Stomach (tissue), 9 donors: Measurements from ENCODE around the gene ACAP2. TPM values are rescaled to one million over a fixed set of nuclear protein-coding genes. Genes with fewer than 3 reads are reported as not detected.
A peak's percentile ranks its signal among the peaks of the same experiment; 100 is the strongest.

Experiments
- DNase-seq, 2 donors: peaks; one replicate each; pipeline versions ENCODE4 v3.0.0 to v3.0.0-alpha.2; 2013 to 2019
- H3K27ac ChIP-seq, 5 donors: fragments of 200-600 bp in 4 of 5; sonication (generic) in 4 of 5; one replicate each; pipeline ENCODE4 v1.5.1; 2013 to 2019; ENCODE audit warnings: mild to moderate bottlenecking in 1 of 5, moderate library complexity in 1 of 5
- H3K27me3 ChIP-seq, 3 donors: fragments of 200-600 bp; sonication (generic); one replicate each; pipeline ENCODE4 v1.5.1; 2017 to 2019; ENCODE audit warnings: mixed run types in 1 of 3
- H3K36me3 ChIP-seq, 4 donors: fragments of 200-600 bp; sonication (generic); 1 replicate in 3 of 4; 2 replicates in 1 of 4; pipeline ENCODE4 v1.5.1; 2016 to 2019
- H3K4me1 ChIP-seq, 4 donors: fragments of 200-600 bp; sonication (generic); one replicate each; pipeline ENCODE4 v1.5.1; 2016 to 2019
- H3K4me3 ChIP-seq, 4 donors: fragments of 200-600 bp; sonication (generic) in 3 of 4; one replicate each; pipeline ENCODE4 v1.5.1; 2016 to 2019; ENCODE audit warnings: mild to moderate bottlenecking in 1 of 4
- H3K9me3 ChIP-seq, 4 donors: fragments of 200-600 bp; sonication (generic); one replicate each; pipeline ENCODE4 v1.5.1; 2016 to 2019
- EP300 ChIP-seq: sonication (generic); formaldehyde crosslinking; IDR thresholded peaks from one replicate; pipeline ENCODE4 v1.6.1; 2017; ENCODE audit warnings: antibody characterized with exemption
- POLR2A ChIP-seq, 4 donors: fragments of 450-650 bp; IDR thresholded peaks; one replicate each; pipeline ENCODE4 v1.6.1; 2016; ENCODE audit warnings: antibody characterized with exemption in 4 of 4, control low read depth in 2 of 4, mild to moderate bottlenecking in 1 of 4, moderate library complexity in 1 of 4
- POLR2AphosphoS5 ChIP-seq, 3 donors: sonication (generic); formaldehyde crosslinking; IDR thresholded peaks; one replicate each; pipeline ENCODE4 v1.6.1; 2016; ENCODE audit warnings: antibody characterized with exemption in 3 of 3
- WGBS, 5 donors: extraction: QIAGEN DNeasy Blood & Tissue Kit in 3 of 5; methylation state at CpG; one replicate each; pipeline versions ENCODE4 v1.1.5 to v1.1.7; 2013 to 2018; 5-methylcytosine and 5-hydroxymethylcytosine counted together
- intact Hi-C: fragments of 100-400 bp; cut with DNase I; formaldehyde crosslinking; loops from one replicate; pipeline ENCODE4 v1.15.1; 2023; ENCODE audit warnings: low total_unique reads
- polyA plus RNA-seq, 3 donors: library from polyadenylated mRNA; stranded (reverse); fragments of 200-250 nt; gene quantifications; one replicate each; pipeline ENCODE4 v1.2.3, GENCODE V29; 2013
- total RNA-seq, 5 donors: library from RNA; depleted of rRNA; stranded (reverse); fragments of >200 nt; gene quantifications; one replicate each; pipeline versions ENCODE4 v1.1.0 to v1.2.3, GENCODE V29; 2014 to 2016
- TF ChIP-seq, protein P1 (sequence below), 7 experiments: fragments of 450-650 bp in 4 of 7; fragments of 200-600 bp in 3 of 7; sonication (generic) in 3 of 7; IDR thresholded peaks; one replicate each; pipeline ENCODE4 v1.5.1; 2016 to 2019; ENCODE audit warnings: antibody characterized with exemption in 7 of 7, control low read depth in 2 of 7, mild to moderate bottlenecking in 1 of 7
- donor health status: healthy with polysubstance abuse.
- donor health status: Bipolar disorder and iron deficiency.
- donor health status: healthy.

ACAP2 gene
- total and polyA plus RNA-seq, 8 donors: 4.6 to 159 (median 41.1) TPM

- H3K4me1 ChIP-seq: peaks cover 18 to 39% (median 25%) of the 10 kb centered on the region in 4 donors
- H3K36me3 ChIP-seq: peaks cover 0 to 1% (median 0%) of the 10 kb centered on the region in 4 donors
- H3K9me3 ChIP-seq: no peaks in the 10 kb centered on the region
- H3K27ac ChIP-seq: peak overlapping the region; percentile 86 to 94 (median 89)
- H3K4me3 ChIP-seq: peak overlapping the region; percentile 84 to 92 (median 86)
- intact Hi-C loops: loop anchor here (5.0 to 10.0 kb wide), 2 partner anchors 183 to 251 kb away; no protein-coding TSS in a partner anchor
- peak; percentile 87 to 97 for DNase-seq
- WGBS, 5 donors: 0 to 1% (median 1%) methylated on average over 23 to 30 of the region's 30 CpGs
- no peak for TF ChIP-seq EP300
- peak in 2 of 3 donors; percentile 8 to 59 for TF ChIP-seq POLR2AphosphoS5 (IDR thresholded peaks at IDR 0.05)
- TF ChIP-seq, protein P1, sequence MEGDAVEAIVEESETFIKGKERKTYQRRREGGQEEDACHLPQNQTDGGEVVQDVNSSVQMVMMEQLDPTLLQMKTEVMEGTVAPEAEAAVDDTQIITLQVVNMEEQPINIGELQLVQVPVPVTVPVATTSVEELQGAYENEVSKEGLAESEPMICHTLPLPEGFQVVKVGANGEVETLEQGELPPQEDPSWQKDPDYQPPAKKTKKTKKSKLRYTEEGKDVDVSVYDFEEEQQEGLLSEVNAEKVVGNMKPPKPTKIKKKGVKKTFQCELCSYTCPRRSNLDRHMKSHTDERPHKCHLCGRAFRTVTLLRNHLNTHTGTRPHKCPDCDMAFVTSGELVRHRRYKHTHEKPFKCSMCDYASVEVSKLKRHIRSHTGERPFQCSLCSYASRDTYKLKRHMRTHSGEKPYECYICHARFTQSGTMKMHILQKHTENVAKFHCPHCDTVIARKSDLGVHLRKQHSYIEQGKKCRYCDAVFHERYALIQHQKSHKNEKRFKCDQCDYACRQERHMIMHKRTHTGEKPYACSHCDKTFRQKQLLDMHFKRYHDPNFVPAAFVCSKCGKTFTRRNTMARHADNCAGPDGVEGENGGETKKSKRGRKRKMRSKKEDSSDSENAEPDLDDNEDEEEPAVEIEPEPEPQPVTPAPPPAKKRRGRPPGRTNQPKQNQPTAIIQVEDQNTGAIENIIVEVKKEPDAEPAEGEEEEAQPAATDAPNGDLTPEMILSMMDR (IDR thresholded peaks at IDR 0.05): peak in 6 of 7 experiments; percentile 11 to 91 (median 87)
- H3K27me3 ChIP-seq: no peaks in the 10 kb centered on the region
Measured at GRCh38 chr3:195271410-195272243, 171.2 kb downstream of the ACAP2 start.

DNA sequence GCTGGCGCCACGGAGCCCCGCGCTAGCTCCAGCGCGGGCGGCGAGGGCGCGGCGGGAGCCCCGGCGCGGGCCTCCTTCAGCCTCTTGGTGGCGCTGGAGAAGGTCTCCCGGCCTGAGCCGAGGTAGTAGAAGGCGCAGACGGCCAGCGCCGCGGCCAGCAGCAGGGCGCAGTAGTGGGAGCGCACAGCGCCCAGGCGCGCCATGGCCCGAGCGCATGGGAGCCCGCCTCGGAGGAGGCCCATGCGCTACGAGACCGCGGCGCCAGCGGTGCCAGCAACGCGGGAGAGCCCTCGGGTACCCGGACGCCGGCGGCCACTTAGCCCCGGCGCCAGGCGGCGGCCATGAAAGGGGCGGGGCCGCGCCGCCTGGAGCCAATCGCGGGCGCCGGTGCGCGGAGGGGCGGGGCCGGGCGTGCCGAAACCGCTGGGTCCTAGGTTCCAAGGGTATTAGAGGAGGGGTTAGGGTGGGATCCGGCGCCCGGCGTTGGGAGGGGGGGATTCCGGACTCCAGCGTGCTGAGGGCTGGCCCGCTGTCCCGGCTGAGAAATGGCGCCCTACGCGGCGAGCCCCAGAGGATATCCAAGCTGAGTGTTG, 171.9 kb downstream of the ACAP2 start, which contains the start of gene XXYLT1:
XXYLT1 (minus strand) TSS at position 343 of the 593 bp plus-strand sequence; CDS start at position 242, 101 bp downstream.
- Histone ChIP-seq H3K4me1 (peaks cover 18 to 39% (median 25%) of the 10 kb centered on the region in 4 donors), H3K36me3 (peaks cover 0 to 8% (median 0%) of the 10 kb centered on the region in 4 donors), H3K4me3 (peak within 1 kb of the TSS; percentile 84 to 92 (median 86)), H3K27me3 (no peaks in the 10 kb centered on the region), H3K9me3 (no peaks in the 10 kb centered on the region), H3K27ac (peak within 1 kb of the TSS; percentile 86 to 94 (median 89))
- peak; percentile 88 to 97 for DNase-seq
- TF ChIP-seq POLR2AphosphoS5 (IDR thresholded peaks at IDR 0.05) (peak in 1 of 3 donors; percentile 14), POLR2A (IDR thresholded peaks at IDR 0.05) (no peak)
- TF ChIP-seq, protein P1 (IDR thresholded peaks at IDR 0.05): peak in 4 of 7 experiments; percentile 24 to 67 (median 58)
- WGBS, 5 donors: 0 to 1% (median 0%) methylated on average over 5 to 75 of the region's 75 CpGs
- intact Hi-C loops: loop anchor here (5.0 to 10.0 kb wide), 2 partner anchors 184 to 251 kb away; no protein-coding TSS in a partner anchor

GRCh38 chr3:195270079-195270816, 172.6 kb downstream of the ACAP2 start:
- H3K27me3 ChIP-seq: no peaks in the 10 kb centered on the region
- H3K36me3 ChIP-seq: peaks cover 0 to 14% (median 0%) of the 10 kb centered on the region in 4 donors
- H3K4me3 ChIP-seq: peak overlapping the region; percentile 84 to 92 (median 86)
- no peaks in the 10 kb centered on the region for H3K9me3 ChIP-seq
- peak overlapping the region; percentile 86 to 94 (median 89) for H3K27ac ChIP-seq
- peak in 1 of 2 donors; percentile 72 for DNase-seq
- H3K4me1 ChIP-seq: peaks cover 18 to 39% (median 25%) of the 10 kb centered on the region in 4 donors
- intact Hi-C loops: loop anchor here (5.0 to 10.0 kb wide), 2 partner anchors 185 to 252 kb away; no protein-coding TSS in a partner anchor
- WGBS, 5 donors: 1 to 3% (median 1%) methylated on average over 20 to 52 of the region's 52 CpGs
- TF ChIP-seq POLR2AphosphoS5 (IDR thresholded peaks at IDR 0.05): no peak

DNA sequence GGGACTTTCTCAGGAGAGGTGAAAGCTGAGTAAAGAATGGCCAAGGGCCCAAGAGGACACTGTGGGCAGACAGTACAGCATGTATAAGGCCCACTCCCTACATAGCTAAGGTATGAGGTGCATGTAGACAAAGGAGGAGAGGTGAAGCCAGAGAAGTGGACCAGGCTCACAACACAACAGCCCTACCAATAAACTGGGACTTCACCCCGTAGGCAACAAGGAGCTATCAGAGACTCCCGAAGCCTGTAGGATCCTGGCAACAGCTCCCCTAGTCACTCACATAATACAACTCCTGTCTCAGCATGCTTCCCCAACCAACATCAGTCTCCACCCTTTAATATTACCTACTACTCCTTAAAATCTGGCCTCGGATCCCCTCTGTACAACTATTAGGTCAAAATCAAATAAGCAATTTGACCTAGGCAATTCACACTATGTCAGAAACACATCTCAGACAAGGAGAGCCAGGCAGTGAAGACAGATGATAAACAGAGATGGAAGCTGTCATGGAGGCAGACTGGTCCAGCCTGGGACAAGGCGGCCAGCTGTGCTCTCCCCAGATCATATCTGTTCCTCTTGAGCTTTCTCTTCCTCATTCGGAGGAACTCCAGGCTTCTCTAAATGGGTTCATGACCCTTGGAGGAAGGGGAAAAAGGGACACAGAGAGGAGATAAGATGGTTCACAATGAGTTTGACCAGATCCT, 173.3 kb downstream of the ACAP2 start:
- TF ChIP-seq EP300 (no peak), POLR2AphosphoS5 (IDR thresholded peaks at IDR 0.05) (no peak), POLR2A (IDR thresholded peaks at IDR 0.05) (no peak)
- TF ChIP-seq, protein P1 (IDR thresholded peaks at IDR 0.05): no peak
- Histone ChIP-seq H3K4me1 (peaks cover 18 to 34% (median 25%) of the 10 kb centered on the region in 4 donors), H3K36me3 (peaks cover 0 to 14% (median 0%) of the 10 kb centered on the region in 4 donors), H3K9me3 (no peaks in the 10 kb centered on the region), H3K27ac (peak overlapping the region in 2 of 5 donors; percentile 89 to 94), H3K4me3 (peak overlapping the region; percentile 84 to 92 (median 86)), H3K27me3 (no peaks in the 10 kb centered on the region)
- DNase-seq: no peak
- intact Hi-C loops: loop anchor here (5.0 to 10.0 kb wide), 2 partner anchors 185 to 253 kb away; no protein-coding TSS in a partner anchor
- WGBS, 5 donors: 63 to 80% (median 70%) methylated on average over 5 of the region's 5 CpGs
